ENCODE measurements around the gene CTIF.

The CTIF gene

DNA sequence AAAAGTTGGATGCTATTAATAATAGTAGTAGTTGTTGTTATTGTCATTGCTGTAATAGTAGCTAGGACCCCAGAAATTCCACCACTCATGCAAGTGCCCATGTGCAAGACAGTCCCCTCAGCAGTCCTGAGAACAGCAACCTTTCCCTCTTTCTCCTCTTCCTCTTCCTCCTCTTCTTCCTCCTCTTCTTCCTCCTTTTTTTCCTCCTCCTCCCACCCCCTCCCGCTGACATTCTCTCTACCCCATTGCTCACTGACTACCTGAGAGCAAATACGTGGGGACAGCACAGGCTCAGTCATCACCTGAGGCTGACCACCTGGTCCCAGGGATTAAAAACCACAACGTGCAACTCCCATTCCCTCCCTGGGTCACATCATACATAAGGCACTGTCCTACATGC lies 370.1 kb downstream of the CTIF start:
- DNase-seq, result no peak

- DNase-seq, result no peak
These were observed 370.9 kb downstream of the CTIF start for GRCh38 chr18:48909721-48910120.

- DNase-seq, result no peak
These were observed 372.2 kb downstream of the CTIF start for GRCh38 chr18:48910972-48911545.

All from C1 segment of cervical spinal cord (tissue), 14 donors.